Suppressor macrophage treated with lipopolysaccharide for 1 hour (primary cell): ENCODE data around the gene RBM12.

Source experiments
- DNase-seq, 3 donors: peaks; one replicate each; pipeline ENCODE4 v3.0.0-alpha.2; 2020 to 2022

Gene RBM12

GRCh38 chr20:35652641-35653429, 11.9 kb downstream of the RBM12 start:
- no peak for DNase-seq

- DNase-seq, result no peak
Observed at GRCh38 chr20:35651958-35652357, 12.7 kb downstream of the RBM12 start.

GRCh38 chr20:35650632-35651031, 14.1 kb downstream of the RBM12 start:
- DNase-seq, result no peak

GRCh38 chr20:35648836-35649235, 15.9 kb downstream of the RBM12 start:
- no peak for DNase-seq

GRCh38 chr20:35644806-35645205, 19.9 kb downstream of the RBM12 start:
- no peak for DNase-seq

GRCh38 chr20:35643045-35643444, 21.7 kb downstream of the RBM12 start:
- no peak for DNase-seq

- DNase-seq, result no peak
Observed at GRCh38 chr20:35641743-35642142, 23.0 kb downstream of the RBM12 start.

GRCh38 chr20:35640724-35641123, 24.0 kb downstream of the RBM12 start:
- no peak for DNase-seq

- DNase-seq, result no peak
Observed at GRCh38 chr20:35638751-35639150, 25.9 kb downstream of the RBM12 start.

GRCh38 chr20:35637276-35637675, 27.4 kb downstream of the RBM12 start:
- DNase-seq, result no peak

GRCh38 chr20:35636095-35636494, 28.6 kb downstream of the RBM12 start:
- DNase-seq, result no peak

- no peak for DNase-seq
Observed at GRCh38 chr20:35635652-35636051, 29.0 kb downstream of the RBM12 start.

GRCh38 chr20:35632539-35633115, 32.1 kb downstream of the RBM12 start:
- DNase-seq, result no peak

GRCh38 chr20:35630636-35631035, 34.1 kb downstream of the RBM12 start:
- no peak for DNase-seq

GRCh38 chr20:35629427-35630145, 35.1 kb downstream of the RBM12 start:
- peak in 2 of 3 donors; percentile 15 to 25 for DNase-seq

- DNase-seq, result no peak
Observed at GRCh38 chr20:35627121-35627520, 37.6 kb downstream of the RBM12 start.

GRCh38 chr20:35626386-35627001, 38.2 kb downstream of the RBM12 start:
- no peak for DNase-seq

GRCh38 chr20:35625584-35626385, 38.9 kb downstream of the RBM12 start:
- no peak for DNase-seq

- no peak for DNase-seq
Observed at GRCh38 chr20:35621560-35621946, 43.1 kb downstream of the RBM12 start.

- DNase-seq, result no peak
Observed at GRCh38 chr20:35620818-35621559, 43.7 kb downstream of the RBM12 start.

- DNase-seq, result peak; percentile 57 to 74 (median 58)
Observed at GRCh38 chr20:35619196-35620095, 45.3 kb downstream of the RBM12 start.
